NCI-H510A treated with DMSO at 0.1 percent for 48 hours (cell line): Measurements from ENCODE around the gene EEA1.
"Not testable (repeated sequence)": the region's sequence is repeated elsewhere in the genome, so short reads cannot be mapped to it uniquely, and the experiment has no call there.

Source experiments
- DNase-seq: peaks from one replicate; lab custom pipeline; 2025; lab: John Stamatoyannopoulos, UW

The EEA1 gene

DNA sequence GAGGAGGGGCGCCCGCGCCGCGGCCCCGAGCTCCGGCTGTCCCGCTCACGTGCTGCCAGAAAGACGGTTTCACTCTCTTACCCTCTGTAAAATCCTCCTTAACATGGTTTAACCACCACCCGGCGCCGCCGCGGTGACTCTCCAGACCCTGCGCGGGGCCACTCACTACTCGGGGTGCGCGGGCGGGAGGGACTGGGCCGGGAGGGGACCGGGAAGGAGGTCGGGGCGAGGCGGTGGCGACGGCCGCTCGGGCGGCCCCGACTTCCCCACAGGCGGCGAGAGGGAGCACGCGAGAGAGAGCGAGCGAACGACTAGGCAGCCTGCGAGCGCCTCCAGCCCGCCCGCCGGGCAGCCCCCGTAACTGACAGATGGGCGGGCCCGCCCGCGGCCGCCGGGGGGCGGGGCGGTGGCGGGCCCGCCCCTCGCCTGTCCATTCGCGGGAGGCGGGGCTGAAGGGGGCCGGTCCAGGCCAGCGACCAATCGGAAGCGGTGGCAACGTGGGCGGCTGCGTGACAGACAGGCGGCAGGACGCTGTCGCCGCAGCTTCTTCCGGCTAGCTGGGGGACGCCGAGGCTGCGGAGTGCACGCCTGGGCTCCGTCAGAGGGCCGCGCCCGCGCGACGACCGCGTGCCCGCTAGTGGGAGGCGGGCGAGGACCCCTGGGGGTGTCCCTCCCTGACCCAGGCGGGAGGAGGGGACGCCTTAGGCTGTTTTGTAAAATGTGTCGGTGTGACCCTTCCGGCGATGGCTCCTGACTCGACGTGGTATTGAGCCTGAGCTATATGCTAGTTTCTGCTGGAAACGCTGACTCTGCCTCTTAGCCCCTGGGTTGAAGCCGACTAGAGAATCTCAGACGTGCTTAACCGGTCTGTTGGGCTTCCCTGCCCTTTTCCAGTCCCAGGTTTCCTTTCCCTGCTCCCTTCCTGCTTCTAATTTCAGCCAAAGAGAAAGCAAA lies at the start of gene EEA1:
Gene EEA1, minus strand, starts transcription at position 334 of the 954 bp plus-strand sequence. Its CDS starts 229 bp downstream, at position 105.
- peak; percentile 93 for DNase-seq

DNA sequence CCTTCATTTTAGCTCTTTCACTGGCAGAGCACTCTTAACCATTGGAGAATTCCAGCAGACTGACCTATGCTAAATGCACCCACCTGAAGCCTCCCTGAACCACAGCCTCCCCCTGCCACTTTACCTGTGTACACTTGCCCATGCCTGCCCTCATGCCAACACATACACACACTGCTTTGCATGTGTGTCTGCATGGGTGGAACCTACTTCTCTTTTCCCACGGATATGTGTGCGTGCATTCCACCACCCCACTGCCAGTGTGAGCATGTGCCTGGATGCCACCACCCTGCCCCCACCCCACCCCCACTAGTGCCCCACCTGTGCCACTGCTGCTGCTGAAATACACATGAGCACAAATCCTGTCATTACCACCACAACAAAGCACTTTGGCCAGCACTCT lies 49.5 kb upstream of the EEA1 start:
- DNase-seq = no peak

DNA sequence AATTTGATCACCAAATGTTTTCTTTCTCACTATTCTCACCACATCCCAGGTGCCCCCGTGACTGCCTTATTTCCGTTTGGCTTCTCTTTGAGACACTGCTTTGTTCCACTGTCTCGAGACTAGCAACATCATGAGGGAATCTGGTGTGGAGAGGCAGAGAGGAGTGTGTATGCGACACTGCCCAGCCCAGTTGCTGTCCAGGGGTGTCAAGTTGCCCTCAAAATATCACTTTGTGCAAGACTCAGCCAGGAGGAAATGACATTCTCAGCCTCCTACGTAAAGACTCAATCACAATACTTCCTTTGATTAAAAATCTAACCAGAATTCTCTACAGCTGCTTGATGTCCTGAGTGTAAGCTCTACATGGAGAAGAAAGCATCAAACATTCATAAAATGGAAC lies 48.2 kb upstream of the EEA1 start:
- DNase-seq = no peak

DNA sequence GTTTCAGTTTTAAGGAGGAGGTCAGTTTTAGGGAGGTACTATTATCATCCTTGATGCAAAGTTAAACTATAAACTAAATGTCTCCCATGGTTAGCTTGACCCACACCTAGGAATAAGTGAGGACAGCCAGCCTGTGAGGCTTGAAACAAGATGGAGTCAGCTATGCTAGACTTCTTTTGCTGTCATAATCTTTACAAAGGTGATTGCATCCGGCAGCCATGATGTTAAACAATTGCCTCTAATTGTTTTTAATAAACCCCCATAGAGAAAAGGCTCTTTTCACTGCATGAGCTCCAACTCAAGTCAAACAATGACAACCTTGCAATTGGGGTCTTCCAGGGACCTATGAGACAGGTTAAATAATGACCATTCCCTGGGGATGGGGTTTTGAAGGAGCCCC lies 45.7 kb upstream of the EEA1 start:
- DNase-seq = no peak

DNA sequence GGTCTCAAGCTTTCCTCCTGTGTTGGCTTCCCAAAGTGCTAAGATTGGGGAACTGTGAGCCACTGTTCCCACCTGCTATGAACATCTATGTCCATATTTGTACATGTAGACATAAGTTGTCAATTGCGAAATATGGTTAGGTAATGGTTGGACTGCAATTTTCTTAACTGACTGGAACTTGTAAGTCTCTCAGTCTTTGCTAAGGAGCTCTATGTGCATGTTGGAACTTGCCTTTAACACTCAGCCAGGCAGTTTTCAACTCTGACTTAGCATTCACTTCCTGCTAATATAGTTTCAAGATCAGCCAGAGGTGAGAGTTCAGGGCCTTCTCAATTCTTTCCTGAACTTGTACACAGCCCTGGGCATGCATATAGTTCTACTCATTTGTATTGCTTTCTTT lies 44.5 kb upstream of the EEA1 start:
- no peak for DNase-seq

DNA sequence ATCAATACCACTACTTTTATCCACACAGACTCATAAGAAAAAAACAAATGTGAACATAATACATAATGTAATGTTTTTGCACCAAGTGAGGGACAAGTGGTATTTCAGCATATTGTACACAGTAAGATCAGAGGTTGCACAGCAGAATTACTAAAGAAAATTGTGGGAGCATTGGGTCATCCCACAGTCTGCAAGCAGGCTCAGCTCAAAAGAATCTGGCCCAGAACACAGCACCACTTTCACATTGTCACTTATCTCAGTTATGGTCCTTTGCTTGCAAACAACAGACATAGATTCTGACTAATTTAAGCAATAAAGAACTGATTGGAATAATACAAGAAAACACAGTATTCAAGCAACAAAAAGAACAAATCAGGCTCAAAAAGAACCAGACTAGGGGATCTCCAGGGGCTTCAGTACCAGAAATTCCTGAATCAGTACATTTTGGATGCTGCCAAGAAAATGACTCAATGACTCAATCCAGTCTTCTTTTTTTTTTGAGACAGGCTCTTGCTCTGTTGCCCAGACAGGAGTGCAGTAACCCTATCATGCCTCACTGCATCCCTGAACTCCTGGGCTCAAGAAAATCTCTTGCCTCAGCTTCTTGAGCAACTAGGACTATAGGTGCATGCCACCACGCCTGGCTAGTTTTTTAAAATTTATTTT lies 42.9 kb upstream of the EEA1 start:
- DNase-seq = no peak

DNA sequence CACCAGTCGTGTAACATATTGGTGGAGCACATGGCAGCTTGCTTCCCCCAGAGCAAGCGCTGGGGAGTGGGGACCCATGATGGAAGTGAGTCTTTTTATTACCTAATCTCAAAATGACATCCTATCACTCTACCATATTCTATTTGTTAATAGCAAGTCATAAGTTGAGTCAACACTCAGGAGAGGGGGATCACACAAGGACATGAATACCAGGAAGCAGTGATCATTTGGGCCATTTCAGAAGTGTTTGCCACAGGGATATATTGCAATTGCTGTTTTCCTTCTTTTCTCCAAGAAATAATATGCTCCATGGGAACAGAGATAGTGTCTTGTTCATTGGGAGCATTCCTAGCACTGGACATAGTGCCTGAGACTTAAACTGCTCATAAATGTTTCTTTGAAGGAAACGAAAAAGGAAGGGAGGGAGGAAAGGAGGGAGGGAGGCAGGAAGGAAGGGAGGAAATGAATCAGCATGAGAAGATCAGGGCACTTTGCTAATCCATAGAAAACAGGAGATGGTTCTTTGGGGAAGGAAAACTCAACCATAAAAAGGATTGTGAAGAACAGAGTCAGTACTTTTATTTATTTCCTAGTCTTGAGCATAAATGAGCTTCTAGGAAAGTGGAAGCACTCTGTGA lies 39.2 kb upstream of the EEA1 start:
- no peak for DNase-seq

DNA sequence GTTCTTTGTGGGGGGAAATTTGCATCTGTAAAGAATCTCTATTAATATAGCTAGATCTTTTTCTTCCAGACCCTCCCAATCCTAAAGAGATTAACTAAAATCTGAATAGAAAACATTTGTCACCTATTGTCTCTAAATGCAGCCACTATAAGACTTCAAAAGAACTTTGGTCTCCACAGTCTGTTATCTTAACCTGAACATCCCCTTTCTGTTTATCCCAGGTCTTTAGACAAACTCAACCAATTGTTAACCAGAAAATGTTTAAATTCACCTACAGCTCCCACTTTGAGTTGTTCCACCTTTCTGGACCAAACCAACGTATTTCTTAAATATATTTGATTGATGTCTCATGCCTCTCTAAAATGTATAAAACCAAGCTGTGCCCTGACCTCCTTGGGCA lies 35.3 kb upstream of the EEA1 start:
- DNase-seq = not testable (repeated sequence)

DNA sequence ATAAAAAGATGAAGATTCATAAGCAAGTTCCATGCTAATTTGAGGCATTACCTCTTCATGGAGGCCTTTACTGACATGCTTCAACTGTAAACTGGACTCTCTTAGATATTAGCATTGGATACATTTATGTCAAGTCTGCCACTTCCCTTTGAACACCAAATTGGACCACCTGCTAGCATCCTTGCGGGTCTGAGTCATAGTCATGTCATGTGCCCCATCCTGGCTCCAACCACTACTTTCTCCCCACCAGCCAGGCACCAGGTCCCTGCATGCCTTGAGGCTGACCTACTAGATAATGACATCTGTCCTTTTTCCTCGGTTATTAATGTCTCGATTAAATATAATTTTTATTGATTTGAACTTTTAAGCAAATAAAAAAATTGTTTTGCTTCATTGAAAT lies 32.9 kb upstream of the EEA1 start:
- no peak for DNase-seq

DNA sequence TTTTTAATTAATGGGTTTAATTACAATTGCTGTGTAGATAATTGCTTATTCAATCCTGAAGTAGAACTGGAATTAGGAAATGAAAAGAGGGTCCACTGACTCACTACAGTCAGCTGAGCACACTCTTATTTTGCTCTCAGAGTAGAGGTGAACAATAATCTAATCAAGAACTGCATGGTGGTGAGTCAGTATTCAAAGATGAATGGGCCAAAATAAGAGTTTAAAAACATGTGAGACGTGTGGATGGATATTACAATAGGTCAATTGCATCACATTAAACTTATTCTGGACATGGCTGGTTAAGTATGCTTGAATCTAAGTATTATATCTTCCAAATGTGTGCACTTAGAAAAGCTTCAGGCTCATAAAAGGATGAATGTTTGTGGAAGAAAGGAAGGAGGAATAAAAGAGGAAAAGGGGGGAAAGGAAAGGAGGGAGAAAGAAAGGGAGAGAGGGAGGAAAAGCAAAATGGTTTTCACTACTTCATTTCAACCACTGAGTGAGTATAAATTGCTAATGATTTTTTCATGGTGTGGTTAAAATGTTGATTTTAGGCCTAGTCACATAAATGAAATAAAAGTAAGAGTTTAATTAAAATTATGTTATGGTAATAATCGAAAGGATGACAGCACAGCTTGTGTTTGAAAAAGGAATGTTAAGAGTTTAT lies 27.0 kb upstream of the EEA1 start:
- no peak for DNase-seq

DNA sequence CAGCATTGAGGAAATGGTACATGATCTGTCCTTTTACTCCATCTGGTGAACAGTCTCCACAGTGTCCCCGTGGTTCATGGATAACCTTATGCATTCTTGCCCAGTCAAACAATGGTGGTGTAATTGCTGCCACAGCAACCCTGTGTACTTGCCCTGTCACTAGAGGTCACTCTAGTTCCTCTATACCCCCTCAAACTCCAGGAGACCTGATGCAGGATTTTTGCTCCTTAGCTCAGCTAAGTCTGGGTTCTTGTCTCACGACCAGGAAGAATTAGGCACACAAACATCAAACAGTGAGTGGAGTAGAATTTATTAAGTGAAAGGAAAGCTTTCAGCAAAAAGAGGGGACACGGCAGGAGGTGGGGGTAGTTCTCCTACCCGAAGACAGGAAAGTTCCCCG lies 24.7 kb upstream of the EEA1 start:
- DNase-seq = no peak

DNA sequence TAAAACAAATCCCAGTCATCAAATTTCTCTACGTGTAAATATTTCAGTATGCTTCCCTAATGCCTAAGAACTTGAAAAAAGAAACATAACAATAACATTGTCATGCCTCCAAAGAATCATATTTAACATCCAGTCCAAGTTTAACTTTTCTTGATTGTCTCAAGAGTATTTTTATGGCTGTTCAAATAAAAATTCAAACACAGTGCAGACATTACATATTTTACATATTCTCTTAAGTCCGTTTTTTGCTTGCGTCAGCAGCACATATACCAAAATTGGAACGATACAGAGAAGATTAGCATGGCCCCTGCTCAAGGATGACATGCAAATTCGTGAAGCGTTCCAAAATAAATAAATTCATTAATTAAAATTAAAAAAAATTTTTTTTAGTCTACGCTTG lies 23.3 kb upstream of the EEA1 start:
- DNase-seq = no peak

DNA sequence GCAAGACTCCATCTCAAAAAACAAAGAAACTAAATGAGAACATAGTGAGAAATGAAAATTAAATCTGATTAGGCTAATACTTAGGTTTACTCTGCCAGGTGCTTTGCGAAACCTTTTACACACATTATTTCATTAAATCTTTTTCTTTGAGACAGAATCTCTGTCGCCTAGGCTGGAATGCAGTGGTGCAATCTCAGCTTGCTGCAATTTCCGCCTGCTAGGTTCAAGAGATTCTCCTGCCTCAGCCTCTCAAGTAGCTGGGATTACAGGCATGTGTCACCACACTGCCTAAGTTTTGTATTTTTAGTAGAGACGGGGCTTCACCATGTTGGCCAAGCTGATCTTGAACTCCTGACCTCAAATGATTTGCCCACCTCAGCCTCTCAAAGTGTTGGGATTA lies 21.9 kb upstream of the EEA1 start:
- no peak for DNase-seq

DNA sequence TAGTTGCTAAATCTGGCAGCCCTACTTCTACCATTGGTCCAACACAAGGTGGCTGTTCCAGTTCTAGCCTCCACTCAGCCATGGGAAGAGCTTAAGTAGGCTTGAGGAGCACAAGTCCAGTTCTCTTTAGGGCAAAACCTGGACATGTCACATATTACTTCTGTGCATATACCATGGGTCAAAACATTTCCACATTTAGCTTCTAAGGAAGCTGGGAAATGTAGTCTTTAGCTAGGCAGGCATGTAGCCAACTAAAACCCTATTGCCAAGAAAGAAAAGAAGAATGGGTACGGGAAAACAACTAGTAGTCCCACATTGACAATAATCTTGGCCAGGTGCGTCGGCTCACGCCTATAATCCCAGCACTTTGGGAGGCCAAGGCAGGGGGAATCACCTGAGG lies 20.9 kb upstream of the EEA1 start:
- no peak for DNase-seq

DNA sequence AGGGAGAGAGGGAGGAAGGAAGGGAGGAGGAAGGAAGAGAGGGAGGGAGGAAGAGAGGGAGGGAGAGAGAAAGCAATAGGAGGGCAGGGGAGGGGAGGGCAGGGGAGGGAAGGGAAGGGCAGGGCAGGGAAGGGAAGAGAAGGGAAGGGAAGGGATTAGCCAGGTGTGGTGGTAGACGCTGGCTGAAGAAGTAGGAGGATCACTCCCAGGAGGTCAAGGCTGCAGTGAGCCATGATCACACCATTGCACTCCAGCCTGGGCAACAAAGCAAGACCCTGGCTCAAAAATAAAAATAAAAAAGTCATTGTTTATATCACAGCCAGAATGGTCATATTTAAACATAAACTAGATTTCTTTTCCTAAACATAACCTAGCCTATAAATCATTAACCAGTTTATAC lies 20.4 kb upstream of the EEA1 start:
- no peak for DNase-seq

DNA sequence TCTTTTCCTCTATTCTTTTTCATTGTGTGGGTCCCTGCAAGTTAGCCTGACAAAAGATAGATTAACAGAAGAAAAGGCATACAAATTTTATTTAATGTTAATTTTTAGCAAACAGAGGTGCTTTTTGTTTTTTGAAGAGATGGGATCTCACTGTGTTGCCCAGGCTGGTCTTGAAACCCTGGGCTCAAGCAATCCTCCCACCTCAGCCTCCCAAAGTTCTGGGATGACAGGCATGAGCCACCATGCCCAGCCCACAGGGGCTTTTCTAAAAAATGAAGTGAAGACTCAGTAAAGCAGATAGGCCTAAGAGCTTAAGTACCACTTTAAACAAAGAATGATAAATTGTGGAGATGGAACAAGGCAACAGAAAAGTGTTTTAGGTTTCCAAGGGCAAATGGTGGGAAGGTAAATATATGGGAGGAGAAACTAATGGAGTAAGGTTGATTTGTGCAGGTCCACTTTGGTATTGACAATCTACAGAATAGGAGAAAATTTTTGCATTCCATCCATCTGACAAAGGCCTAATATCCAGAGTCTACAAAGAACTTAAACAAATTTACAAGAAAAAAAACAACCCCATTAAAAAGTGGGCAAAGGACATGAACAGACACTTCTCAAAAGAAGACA lies 18.6 kb upstream of the EEA1 start:
- no peak for DNase-seq

DNA sequence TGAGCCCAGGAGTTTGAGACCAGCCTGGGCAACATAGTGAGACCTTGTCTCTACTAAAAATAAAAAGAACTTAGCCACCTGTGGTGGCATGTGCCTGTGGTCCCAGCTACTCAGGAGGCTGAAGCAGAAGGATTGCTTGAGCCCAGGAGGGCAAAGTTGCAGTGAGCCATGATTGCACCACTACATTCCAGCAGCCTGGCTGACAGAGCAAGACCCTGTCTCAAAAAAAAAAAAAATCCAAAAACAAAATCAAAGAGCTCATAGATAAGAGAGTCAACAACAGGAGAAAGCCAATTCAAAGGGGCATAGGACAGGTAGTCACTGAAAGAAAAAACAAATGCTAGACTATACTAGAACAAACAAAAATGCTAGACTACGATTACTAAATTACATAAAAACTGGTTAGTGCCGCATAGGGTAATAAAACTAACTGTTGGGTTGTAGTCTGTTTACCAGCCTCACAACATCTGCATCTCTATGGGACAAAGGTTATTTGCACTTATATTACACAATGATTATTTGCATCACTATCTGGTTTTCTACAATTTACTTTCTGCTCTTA lies 16.6 kb upstream of the EEA1 start:
- DNase-seq = no peak

DNA sequence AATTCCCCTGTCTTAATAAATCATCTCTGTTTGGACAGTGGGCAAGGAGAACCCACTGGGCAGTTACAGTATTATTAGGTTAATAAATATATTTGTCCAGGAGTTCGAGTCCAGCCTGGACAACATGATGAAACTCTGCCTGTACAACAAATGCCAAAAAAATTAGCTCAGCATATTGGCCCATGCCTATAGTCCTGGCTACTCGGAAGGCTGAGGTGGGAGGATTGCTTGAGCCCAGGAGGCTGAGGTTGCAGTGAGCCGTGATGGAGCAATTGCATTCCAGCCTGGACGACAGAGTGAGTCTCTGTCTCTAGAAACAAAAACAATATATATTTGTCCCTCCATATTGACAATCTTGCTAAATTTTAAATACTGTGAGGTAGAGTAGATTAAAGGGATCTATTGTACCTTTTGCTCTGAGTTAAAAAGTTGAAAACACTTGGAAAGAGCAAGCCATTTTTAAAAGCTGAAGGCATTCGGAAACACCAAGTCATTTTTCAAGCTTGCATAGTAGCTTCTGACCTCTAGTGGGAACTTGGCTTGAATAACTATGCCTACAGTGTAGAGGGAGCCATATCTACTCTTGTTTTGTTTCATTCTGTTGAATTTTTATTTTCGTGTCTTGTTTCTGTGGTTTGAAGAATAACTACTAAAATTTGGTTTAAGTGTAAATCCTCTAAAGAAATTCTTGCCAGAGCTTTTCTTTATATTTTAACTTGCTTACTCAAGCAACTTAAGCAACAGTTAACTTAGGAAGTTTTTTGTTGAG lies 14.6 kb upstream of the EEA1 start:
- DNase-seq = no peak

DNA sequence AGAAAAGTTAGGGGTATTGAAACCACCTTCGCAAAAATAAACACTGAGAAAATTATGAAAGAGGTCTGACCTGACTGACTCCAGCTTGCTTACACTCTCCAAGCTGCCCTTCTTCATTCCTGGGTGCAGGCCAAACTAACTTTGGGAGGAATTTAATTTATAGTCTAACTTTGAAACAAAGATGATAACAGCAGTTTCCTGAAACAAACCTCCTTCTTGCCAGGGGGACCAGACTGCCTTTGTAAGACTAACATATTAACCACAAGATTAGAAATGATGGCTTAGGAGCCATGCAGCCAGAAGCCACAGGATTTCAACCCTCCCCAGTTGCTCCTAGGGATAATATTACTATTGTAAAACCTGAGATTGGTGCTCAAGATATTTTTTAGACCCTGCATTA lies 13.8 kb upstream of the EEA1 start:
- no peak for DNase-seq

DNA sequence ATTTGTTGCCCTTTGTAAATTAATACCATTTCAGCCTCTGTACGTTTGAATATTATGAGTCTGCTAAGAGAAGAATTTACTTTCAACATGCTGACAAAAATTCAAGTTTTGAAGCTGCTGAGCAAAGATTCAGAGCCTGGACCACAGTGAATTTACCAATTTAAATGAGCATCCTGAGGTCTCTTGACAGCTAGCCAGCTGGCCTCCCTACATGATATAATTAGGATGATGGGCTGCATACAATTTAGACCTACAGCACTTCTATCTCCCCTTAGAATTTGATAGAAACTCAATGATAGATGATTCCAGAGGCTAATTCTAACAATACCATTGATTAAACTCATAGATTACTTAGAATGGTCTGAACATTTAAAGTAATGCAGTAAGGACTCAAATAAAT lies 10.0 kb upstream of the EEA1 start:
- DNase-seq = no peak

DNA sequence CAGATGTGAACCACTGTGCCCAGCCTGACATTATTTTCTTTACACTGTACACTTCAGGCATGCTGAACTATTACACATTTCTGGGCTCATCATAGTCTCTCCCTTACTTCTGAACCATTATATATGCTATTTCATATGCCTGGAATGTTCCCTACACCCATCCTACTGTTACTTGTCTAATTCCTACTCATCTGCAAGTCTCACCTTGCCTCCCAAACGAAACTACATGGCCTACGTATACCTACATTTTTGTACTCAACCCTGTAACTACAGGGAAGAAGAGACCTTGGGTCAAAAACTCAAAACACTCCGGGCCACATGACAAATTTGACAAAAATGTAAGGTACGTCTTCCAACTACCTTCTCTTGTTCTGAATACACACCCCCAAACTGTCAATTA lies 9.5 kb upstream of the EEA1 start:
- no peak for DNase-seq
